Activated naive CD4-positive, alpha-beta T cell treated with anti-CD3 and anti-CD28 coated beads, Interleukin-2, amount 50 U/mL, for 24 hours (primary cell): ENCODE results near the gene HSPB1.
"Not testable (repeated sequence)": the region's sequence is repeated elsewhere in the genome, so short reads cannot be mapped to it uniquely, and the experiment has no call there.

ENCODE experiments used
- H3K27ac Mint-ChIP-seq: one replicate; pipeline ENCODE4 v1.8.0; 2021; ENCODE audit warnings: mild to moderate bottlenecking, mixed read lengths
- H3K27me3 Mint-ChIP-seq: one replicate; pipeline ENCODE4 v1.8.0; 2021; ENCODE audit warnings: mixed read lengths
- H3K36me3 Mint-ChIP-seq: one replicate; pipeline ENCODE4 v1.8.0; 2021; ENCODE audit warnings: mixed read lengths
- H3K4me1 Mint-ChIP-seq: one replicate; pipeline ENCODE4 v1.8.0; 2021; ENCODE audit warnings: mixed read lengths
- H3K4me3 Mint-ChIP-seq: one replicate; pipeline ENCODE4 v1.8.0; 2021; ENCODE audit warnings: mild to moderate bottlenecking, mixed read lengths
- H3K9me3 Mint-ChIP-seq: one replicate; pipeline ENCODE4 v1.8.0; 2021; ENCODE audit warnings: mixed read lengths

Gene HSPB1

GRCh38 chr7:76272851-76273497 is 29.5 kb upstream of the HSPB1 start:
- Mint-ChIP-seq H3K27me3 (peaks cover 12% of the 10 kb centered on the region), H3K4me3 (no peak overlapping the region), H3K27ac (no peak overlapping the region), H3K9me3 (no peaks in the 10 kb centered on the region), H3K36me3 (no peaks in the 10 kb centered on the region), H3K4me1 (peaks cover 9% of the 10 kb centered on the region)

- H3K36me3 Mint-ChIP-seq: no peaks in the 10 kb centered on the region
- peaks cover 9% of the 10 kb centered on the region for H3K27me3 Mint-ChIP-seq
- no peak overlapping the region for H3K27ac Mint-ChIP-seq
- H3K4me3 Mint-ChIP-seq: no peak overlapping the region
- H3K9me3 Mint-ChIP-seq: no peaks in the 10 kb centered on the region
- H3K4me1 Mint-ChIP-seq: peaks cover 9% of the 10 kb centered on the region
Measured at GRCh38 chr7:76273503-76273902, 29.0 kb upstream of the HSPB1 start.

- Mint-ChIP-seq H3K4me3 (no peak overlapping the region), H3K9me3 (no peaks in the 10 kb centered on the region), H3K36me3 (no peaks in the 10 kb centered on the region), H3K27me3 (peaks cover 26% of the 10 kb centered on the region), H3K4me1 (peaks cover 12% of the 10 kb centered on the region), H3K27ac (no peak overlapping the region)
Measured at GRCh38 chr7:76278540-76278939, 23.9 kb upstream of the HSPB1 start.

- peaks cover 33% of the 10 kb centered on the region for H3K27me3 Mint-ChIP-seq
- peaks cover 10% of the 10 kb centered on the region for H3K4me1 Mint-ChIP-seq
- H3K36me3 Mint-ChIP-seq: no peaks in the 10 kb centered on the region
- H3K9me3 Mint-ChIP-seq: no peaks in the 10 kb centered on the region
- H3K27ac Mint-ChIP-seq: no peak overlapping the region
- peak overlapping the region; percentile 83 for H3K4me3 Mint-ChIP-seq
Measured at GRCh38 chr7:76280408-76280807, 22.1 kb upstream of the HSPB1 start.

GRCh38 chr7:76281006-76281705 is 21.3 kb upstream of the HSPB1 start:
- no peaks in the 10 kb centered on the region for H3K36me3 Mint-ChIP-seq
- H3K9me3 Mint-ChIP-seq: no peaks in the 10 kb centered on the region
- peak overlapping the region; percentile 83 for H3K4me3 Mint-ChIP-seq
- H3K27ac Mint-ChIP-seq: no peak overlapping the region
- H3K4me1 Mint-ChIP-seq: peaks cover 10% of the 10 kb centered on the region
- H3K27me3 Mint-ChIP-seq: peaks cover 30% of the 10 kb centered on the region

GRCh38 chr7:76281706-76282343 is 20.6 kb upstream of the HSPB1 start:
- Mint-ChIP-seq H3K4me1 (peaks cover 10% of the 10 kb centered on the region), H3K4me3 (peak overlapping the region; percentile 64), H3K27ac (no peak overlapping the region), H3K9me3 (no peaks in the 10 kb centered on the region), H3K36me3 (no peaks in the 10 kb centered on the region), H3K27me3 (peaks cover 28% of the 10 kb centered on the region)

- H3K4me3 Mint-ChIP-seq: peak overlapping the region; percentile 64
- peaks cover 10% of the 10 kb centered on the region for H3K4me1 Mint-ChIP-seq
- no peak overlapping the region for H3K27ac Mint-ChIP-seq
- no peaks in the 10 kb centered on the region for H3K9me3 Mint-ChIP-seq
- no peaks in the 10 kb centered on the region for H3K36me3 Mint-ChIP-seq
- H3K27me3 Mint-ChIP-seq: peaks cover 27% of the 10 kb centered on the region
Measured at GRCh38 chr7:76282344-76283253, 19.9 kb upstream of the HSPB1 start.

- Mint-ChIP-seq H3K4me1 (peaks cover 10% of the 10 kb centered on the region), H3K27me3 (peaks cover 27% of the 10 kb centered on the region), H3K27ac (no peak overlapping the region), H3K9me3 (no peaks in the 10 kb centered on the region), H3K4me3 (peak overlapping the region; percentile 53), H3K36me3 (no peaks in the 10 kb centered on the region)
Measured at GRCh38 chr7:76283254-76284159, 19.0 kb upstream of the HSPB1 start.

- Mint-ChIP-seq H3K9me3 (no peaks in the 10 kb centered on the region), H3K4me3 (no peak overlapping the region), H3K27me3 (peaks cover 18% of the 10 kb centered on the region), H3K36me3 (no peaks in the 10 kb centered on the region), H3K27ac (no peak overlapping the region), H3K4me1 (peaks cover 6% of the 10 kb centered on the region)
Measured at GRCh38 chr7:76285604-76286374, 16.7 kb upstream of the HSPB1 start.

- Mint-ChIP-seq H3K36me3 (no peaks in the 10 kb centered on the region), H3K27ac (no peak overlapping the region), H3K9me3 (no peaks in the 10 kb centered on the region), H3K4me3 (no peak overlapping the region), H3K4me1 (peaks cover 5% of the 10 kb centered on the region), H3K27me3 (peaks cover 12% of the 10 kb centered on the region)
Measured at GRCh38 chr7:76286842-76287403, 15.6 kb upstream of the HSPB1 start.

GRCh38 chr7:76290847-76291350 is 11.6 kb upstream of the HSPB1 start:
- H3K27me3 Mint-ChIP-seq, H3K9me3 Mint-ChIP-seq, H3K4me1 Mint-ChIP-seq, H3K4me3 Mint-ChIP-seq, H3K27ac Mint-ChIP-seq, H3K36me3 Mint-ChIP-seq: not testable (repeated sequence)

GRCh38 chr7:76291351-76292212 is 10.9 kb upstream of the HSPB1 start:
- H3K4me1 Mint-ChIP-seq: peaks cover 5% of the 10 kb centered on the region
- H3K36me3 Mint-ChIP-seq: no peaks in the 10 kb centered on the region
- H3K9me3 Mint-ChIP-seq: no peaks in the 10 kb centered on the region
- peak overlapping the region; percentile 51 for H3K27ac Mint-ChIP-seq
- no peaks in the 10 kb centered on the region for H3K27me3 Mint-ChIP-seq
- no peak overlapping the region for H3K4me3 Mint-ChIP-seq

- H3K9me3 Mint-ChIP-seq: no peaks in the 10 kb centered on the region
- H3K4me3 Mint-ChIP-seq: no peak overlapping the region
- H3K36me3 Mint-ChIP-seq: no peaks in the 10 kb centered on the region
- no peaks in the 10 kb centered on the region for H3K27me3 Mint-ChIP-seq
- peaks cover 5% of the 10 kb centered on the region for H3K4me1 Mint-ChIP-seq
- H3K27ac Mint-ChIP-seq: peak overlapping the region; percentile 51
Measured at GRCh38 chr7:76292213-76292573, 10.3 kb upstream of the HSPB1 start.
